RWPE1 (cell line): Measurements from ENCODE around the gene POLR2B.

ENCODE experiments used
- CTCF ChIA-PET: fragments of 350-600 bp; sonication (Branson Sonifier 250); formaldehyde crosslinking; extraction: SDS; loops from one replicate; lab custom pipeline; 2021; lab: Yijun Ruan, JAX
- POLR2A ChIA-PET: fragments of 400-600 bp; formaldehyde crosslinking; extraction: SDS; loops from one replicate; lab custom pipeline; 2020; ENCODE audit warnings: antibody characterized with exemption; ENCODE audit not compliant: low non-redundant PET; lab: Yijun Ruan, JAX
- DNase-seq: peaks from one replicate; pipeline ENCODE4 v3.0.0; 2012; ENCODE audit warnings: low spot score
- H3K27ac ChIP-seq: fragments of 450-650 bp; 2 replicates; pipeline ENCODE4 v1.5.1; 2017
- CTCF ChIP-seq: fragments of 450-650 bp; conservative IDR thresholded peaks from 2 replicates; pipeline ENCODE4 v1.5.1; 2017; ENCODE audit warnings: low read depth, mild to moderate bottlenecking

Gene POLR2B

GRCh38 chr4:56979421-56980072 is 851 bp downstream of the POLR2B start:
- H3K27ac ChIP-seq: peak overlapping the region; percentile 96
- CTCF ChIA-PET: interaction anchor here (0.6 kb wide), 1 partner anchor 631 kb away, joined by 4 read pairs; no protein-coding TSS in a partner anchor
- no peak for DNase-seq

GRCh38 chr4:56981795-56982201 is 3.1 kb downstream of the POLR2B start:
- no peak overlapping the region for H3K27ac ChIP-seq
- TF ChIP-seq CTCF: no peak
- ChIA-PET POLR2A (no interaction called here), CTCF (no interaction called here)
- no peak for DNase-seq

More at GRCh38 chr4:56979421-56980072, 851 bp downstream of the POLR2B start:
- POLR2A ChIA-PET: interaction anchor here (0.7 kb wide), 2 partner anchors 9 to 1795 kb away, joined by 5 to 14 read pairs; no protein-coding TSS in a partner anchor
- TF ChIP-seq CTCF: no peak

GRCh38 chr4:56986192-56986591 is 7.5 kb downstream of the POLR2B start:
- ChIA-PET POLR2A (no interaction called here), CTCF (no interaction called here)
- no peak for TF ChIP-seq CTCF
- DNase-seq: no peak
- no peak overlapping the region for H3K27ac ChIP-seq

- no peak for TF ChIP-seq CTCF
- H3K27ac ChIP-seq: no peak overlapping the region
- DNase-seq: no peak
- ChIA-PET POLR2A (no interaction called here), CTCF (no interaction called here)
Observed at GRCh38 chr4:56986952-56987351, 8.3 kb downstream of the POLR2B start.

GRCh38 chr4:56990109-56990905 is 11.6 kb downstream of the POLR2B start:
- TF ChIP-seq CTCF: no peak
- DNase-seq: no peak
- POLR2A ChIA-PET: no interaction called here
- H3K27ac ChIP-seq: no peak overlapping the region
- CTCF ChIA-PET: interaction anchor here (0.6 kb wide), 2 partner anchors 20 to 246 kb away, joined by 3 read pairs; no protein-coding TSS in a partner anchor

GRCh38 chr4:56995525-56995924 is 16.8 kb downstream of the POLR2B start:
- TF ChIP-seq CTCF: no peak
- CTCF ChIA-PET: interaction anchor here (0.7 kb wide), 1 partner anchor 13 kb away, joined by 3 read pairs; no protein-coding TSS in a partner anchor
- no peak for DNase-seq
- no peak overlapping the region for H3K27ac ChIP-seq
- POLR2A ChIA-PET: no interaction called here
